ENCODE results near the gene RPS3. TPM values are rescaled to one million over a fixed set of nuclear protein-coding genes. Genes with fewer than 3 reads are reported as not detected.
A peak's percentile ranks its signal among the peaks of the same experiment; 100 is the strongest.

RPS3 gene
- total and polyA plus RNA-seq, 2 of the 13 experiments (the other 11 are each of a cell fraction or from before 2014, with no cell fraction given): 2,143 to 3,616 TPM

DNA sequence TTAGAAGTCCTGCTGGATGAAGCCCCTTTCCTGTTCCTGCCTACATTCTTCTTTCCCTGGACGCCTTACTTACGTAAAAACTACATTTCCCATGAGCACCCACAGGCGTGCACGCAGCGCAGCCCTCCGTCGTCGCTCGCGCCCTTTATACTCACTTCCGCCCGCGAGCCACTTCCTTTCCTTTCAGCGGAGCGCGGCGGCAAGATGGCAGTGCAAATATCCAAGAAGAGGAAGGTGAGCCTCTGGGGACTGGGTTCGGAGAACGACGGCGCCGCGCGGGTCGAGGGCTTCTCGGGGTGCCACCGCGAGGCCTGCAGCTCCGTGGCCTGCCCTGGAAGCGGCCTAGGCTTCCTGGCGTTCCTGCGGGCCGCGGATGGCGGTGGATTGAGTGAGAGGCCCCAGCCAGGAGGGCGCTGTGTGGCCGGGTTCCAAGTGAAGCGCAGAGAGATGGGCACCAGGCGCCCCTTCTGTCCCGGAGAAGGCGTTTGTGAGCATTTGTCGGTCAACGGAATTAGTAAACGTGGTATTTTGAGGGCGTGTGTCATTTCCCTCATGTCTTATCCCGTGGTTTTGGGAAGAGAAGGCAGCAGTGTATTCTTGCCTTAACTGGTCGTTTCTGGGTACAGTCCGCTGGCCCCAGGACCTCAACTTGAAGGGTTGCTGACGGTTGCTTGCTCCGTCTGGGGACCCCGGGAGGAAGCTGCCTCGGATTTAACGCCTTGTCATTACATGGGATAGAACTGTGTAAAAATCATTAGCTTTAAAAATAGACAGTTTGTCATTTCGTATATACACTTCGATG, at the start of gene RPS3 (continued):
- TF ChIP-seq ZNF318 (CRISPR knock-in tag; IDR thresholded peaks at IDR 0.05) (peak; percentile 87; the same call in 1 of the 2 replicates), PITX1 (CRISPR knock-in tag; IDR thresholded peaks at IDR 0.05) (peak; percentile 76; the same call in 1 of the 2 replicates), KDM5A (IDR thresholded peaks at IDR 0.05; ENCODE audit: borderline replicate concordance, low read length) (peak; percentile 43; the same call in 1 of the 2 replicates), MIER3 (CRISPR knock-in tag; IDR thresholded peaks at IDR 0.05; ENCODE audit: borderline replicate concordance) (peak; percentile 88; the same call in 1 of the 2 replicates), MXI1 (IDR thresholded peaks at IDR 0.05; ENCODE audit: borderline replicate concordance, low read depth, low read length) (peak; percentile 55; the same call in 1 of the 3 replicates), MBD4 (IDR thresholded peaks at IDR 0.05; ENCODE audit: borderline replicate concordance, low read length) (no peak), MYNN (CRISPR knock-in tag; IDR thresholded peaks at IDR 0.05; ENCODE audit: low read depth) (peak; percentile 85; the same call in 1 of the 2 replicates), TBX3 (IDR thresholded peaks at IDR 0.05; ENCODE audit: borderline replicate concordance) (no peak), ZFP36 (IDR thresholded peaks at IDR 0.05; ENCODE audit: borderline replicate concordance, low read depth, low read length, partially characterized antibody) (no peak), ZBTB44 (CRISPR knock-in tag; IDR thresholded peaks at IDR 0.05) (0 out of 2 replicates have a peak, but pooled peaks have one; percentile 19), SKI (IDR thresholded peaks at IDR 0.05; ENCODE audit: partially characterized antibody) (no peak), HMG20A (CRISPR knock-in tag; IDR thresholded peaks at IDR 0.05; ENCODE audit: borderline replicate concordance) (no peak), ZNF101 (CRISPR knock-in tag; IDR thresholded peaks at IDR 0.05; ENCODE audit: borderline replicate concordance, low read depth) (0 out of 2 replicates have a peak, but pooled peaks have one; percentile 62)
- TF ChIP-seq, protein P1, sequence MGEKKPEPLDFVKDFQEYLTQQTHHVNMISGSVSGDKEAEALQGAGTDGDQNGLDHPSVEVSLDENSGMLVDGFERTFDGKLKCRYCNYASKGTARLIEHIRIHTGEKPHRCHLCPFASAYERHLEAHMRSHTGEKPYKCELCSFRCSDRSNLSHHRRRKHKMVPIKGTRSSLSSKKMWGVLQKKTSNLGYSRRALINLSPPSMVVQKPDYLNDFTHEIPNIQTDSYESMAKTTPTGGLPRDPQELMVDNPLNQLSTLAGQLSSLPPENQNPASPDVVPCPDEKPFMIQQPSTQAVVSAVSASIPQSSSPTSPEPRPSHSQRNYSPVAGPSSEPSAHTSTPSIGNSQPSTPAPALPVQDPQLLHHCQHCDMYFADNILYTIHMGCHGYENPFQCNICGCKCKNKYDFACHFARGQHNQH (CRISPR knock-in tag; IDR thresholded peaks at IDR 0.05): peak; percentile 93
- TF ChIP-seq, protein P2, sequence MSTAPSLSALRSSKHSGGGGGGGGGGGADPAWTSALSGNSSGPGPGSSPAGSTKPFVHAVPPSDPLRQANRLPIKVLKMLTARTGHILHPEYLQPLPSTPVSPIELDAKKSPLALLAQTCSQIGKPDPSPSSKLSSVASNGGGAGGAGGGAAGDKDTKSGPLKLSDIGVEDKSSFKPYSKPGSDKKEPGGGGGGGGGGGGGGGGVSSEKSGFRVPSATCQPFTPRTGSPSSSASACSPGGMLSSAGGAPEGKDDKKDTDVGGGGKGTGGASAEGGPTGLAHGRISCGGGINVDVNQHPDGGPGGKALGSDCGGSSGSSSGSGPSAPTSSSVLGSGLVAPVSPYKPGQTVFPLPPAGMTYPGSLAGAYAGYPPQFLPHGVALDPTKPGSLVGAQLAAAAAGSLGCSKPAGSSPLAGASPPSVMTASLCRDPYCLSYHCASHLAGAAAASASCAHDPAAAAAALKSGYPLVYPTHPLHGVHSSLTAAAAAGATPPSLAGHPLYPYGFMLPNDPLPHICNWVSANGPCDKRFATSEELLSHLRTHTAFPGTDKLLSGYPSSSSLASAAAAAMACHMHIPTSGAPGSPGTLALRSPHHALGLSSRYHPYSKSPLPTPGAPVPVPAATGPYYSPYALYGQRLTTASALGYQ (CRISPR knock-in tag; IDR thresholded peaks at IDR 0.05): peak; percentile 65

All from HepG2 (cell line).